IPS DF 4.7 (cell line): ENCODE results near the gene ZNF117.
"Not testable (repeated sequence)": the region's sequence is repeated elsewhere in the genome, so short reads cannot be mapped to it uniquely, and the experiment has no call there.

Source experiments
- DNase-seq: peaks from one replicate; pipeline ENCODE4 v3.0.0-alpha.2; 2013; ENCODE audit warnings: low spot score; ENCODE audit errors: extremely low read depth

ZNF117 gene

GRCh38 chr7:64997164-64997908 lies 6.5 kb upstream of the ZNF117 start:
- DNase-seq, result no peak

GRCh38 chr7:64996305-64996704 lies 5.5 kb upstream of the ZNF117 start:
- no peak for DNase-seq

GRCh38 chr7:64993901-64994300 lies 3.1 kb upstream of the ZNF117 start:
- DNase-seq, result no peak

- DNase-seq, result no peak
Measured at GRCh38 chr7:64992971-64993370, 2.1 kb upstream of the ZNF117 start.

- no peak for DNase-seq
Measured at GRCh38 chr7:64990216-64990615, 620 bp downstream of the ZNF117 start.

GRCh38 chr7:64978497-64979203 lies 12.2 kb downstream of the ZNF117 start:
- no peak for DNase-seq

- no peak for DNase-seq
Measured at GRCh38 chr7:64965594-64965993, 25.2 kb downstream of the ZNF117 start.

GRCh38 chr7:64959072-64959747 lies 31.6 kb downstream of the ZNF117 start:
- no peak for DNase-seq

GRCh38 chr7:64951250-64951848 lies 39.5 kb downstream of the ZNF117 start:
- no peak for DNase-seq

GRCh38 chr7:64950673-64951072 lies 40.2 kb downstream of the ZNF117 start:
- DNase-seq, result not testable (repeated sequence)

- not testable (repeated sequence) for DNase-seq
Measured at GRCh38 chr7:64948774-64949173, 42.1 kb downstream of the ZNF117 start.

GRCh38 chr7:64947252-64948000 lies 43.4 kb downstream of the ZNF117 start:
- no peak for DNase-seq

- DNase-seq, result no peak
Measured at GRCh38 chr7:64946772-64947171, 44.1 kb downstream of the ZNF117 start.

GRCh38 chr7:64945503-64946175 lies 45.2 kb downstream of the ZNF117 start:
- no peak for DNase-seq

- DNase-seq, result not testable (repeated sequence)
Measured at GRCh38 chr7:64944667-64945502, 46.0 kb downstream of the ZNF117 start.

- not testable (repeated sequence) for DNase-seq
Measured at GRCh38 chr7:64940021-64940420, 50.8 kb downstream of the ZNF117 start.

GRCh38 chr7:64938540-64938939 lies 52.3 kb downstream of the ZNF117 start:
- DNase-seq, result no peak

GRCh38 chr7:64934478-64934877 lies 56.4 kb downstream of the ZNF117 start:
- no peak for DNase-seq
